Loucy (cell line): ENCODE measurements around the gene MYH15.

Source experiments
- H2AFZ ChIP-seq: fragments of 200-600 bp; sonication (generic); 2 replicates; pipeline ENCODE4 v1.6.0; 2016; ENCODE audit warnings: antibody characterized with exemption, mild to moderate bottlenecking, low read length, moderate library complexity
- H3F3A ChIP-seq: fragments of 200-600 bp; 2 replicates; pipeline ENCODE4 v1.6.0; 2016; ENCODE audit warnings: antibody characterized with exemption, low read depth, mild to moderate bottlenecking
- H3K27me3 ChIP-seq: fragments of 200-600 bp; sonication (generic); 2 replicates; pipeline ENCODE4 v1.6.1; 2014; ENCODE audit warnings: low read length, mild to moderate bottlenecking; ENCODE audit not compliant: insufficient read depth, poor library complexity, severe bottlenecking
- H3K36me3 ChIP-seq: fragments of 200-600 bp; sonication (generic); 2 replicates; pipeline ENCODE4 v1.6.1; 2016; ENCODE audit warnings: low read length; ENCODE audit not compliant: insufficient read depth
- H3K4me1 ChIP-seq: fragments of 200-600 bp; sonication (generic); 2 replicates; pipeline ENCODE4 v1.5.1; 2014; ENCODE audit warnings: low read length, mild to moderate bottlenecking; ENCODE audit not compliant: insufficient read depth, poor library complexity, severe bottlenecking
- H3K4me2 ChIP-seq: fragments of 200-600 bp; sonication (generic); 2 replicates; pipeline ENCODE4 v1.6.0; 2014; ENCODE audit warnings: antibody characterized with exemption, low read length, low read depth, mild to moderate bottlenecking; ENCODE audit not compliant: poor library complexity, severe bottlenecking
- H3K4me3 ChIP-seq: fragments of 200-600 bp; sonication (generic); 2 replicates; pipeline ENCODE4 v1.5.1; 2014; ENCODE audit warnings: low read length, mild to moderate bottlenecking, mixed read lengths; ENCODE audit not compliant: poor library complexity, severe bottlenecking
- H3K79me2 ChIP-seq: fragments of 200-600 bp; sonication (generic); 2 replicates; pipeline ENCODE4 v1.6.1; 2014; ENCODE audit warnings: low read length; ENCODE audit not compliant: insufficient read depth
- H3K9ac ChIP-seq: fragments of 200-600 bp; sonication (generic); 2 replicates; pipeline ENCODE4 v1.6.0; 2014; ENCODE audit warnings: mild to moderate bottlenecking, low read depth, low read length, moderate library complexity; ENCODE audit not compliant: poor library complexity, severe bottlenecking
- H3K9me2 ChIP-seq: fragments of 200-600 bp; sonication (generic); replicated peaks from 2 replicates; pipeline ENCODE4 v1.6.1; 2016; ENCODE audit warnings: low read depth, low read length, mixed read lengths
- H3K9me3 ChIP-seq: fragments of 200-600 bp; sonication (generic); 2 replicates; pipeline ENCODE4 v1.6.1; 2014; ENCODE audit warnings: mild to moderate bottlenecking, antibody characterized with exemption, low read length, low read depth; ENCODE audit not compliant: insufficient read depth
- H4K20me1 ChIP-seq: fragments of 200-600 bp; sonication (generic); 2 replicates; pipeline ENCODE4 v1.6.0; 2014; ENCODE audit warnings: antibody characterized with exemption, low read length, mild to moderate bottlenecking; ENCODE audit not compliant: insufficient read depth, poor library complexity, severe bottlenecking
- EZH2phosphoT487 ChIP-seq: fragments of 200-600 bp; IDR thresholded peaks from 2 replicates; pipeline ENCODE4 v1.6.1; 2018; ENCODE audit warnings: antibody characterized with exemption, mild to moderate bottlenecking, moderate library complexity, borderline replicate concordance
- TF ChIP-seq, protein P1 (sequence below): fragments of 200-600 bp; sonication (generic); conservative IDR thresholded peaks from 2 replicates; pipeline ENCODE4 v1.5.1; 2014; ENCODE audit warnings: mild to moderate bottlenecking, antibody characterized with exemption, low read length

MYH15 gene

GRCh38 chr3:108513961-108514360 lies 3.6 kb upstream of the MYH15 start:
- no peak overlapping the region for H3K9ac ChIP-seq
- H4K20me1 ChIP-seq = no peaks in the 10 kb centered on the region
- no peaks in the 10 kb centered on the region for H3F3A ChIP-seq
- H2AFZ ChIP-seq = no peak overlapping the region
- H3K27me3 ChIP-seq = no peaks in the 10 kb centered on the region
- no peak for TF ChIP-seq EZH2phosphoT487
- TF ChIP-seq, protein P1, sequence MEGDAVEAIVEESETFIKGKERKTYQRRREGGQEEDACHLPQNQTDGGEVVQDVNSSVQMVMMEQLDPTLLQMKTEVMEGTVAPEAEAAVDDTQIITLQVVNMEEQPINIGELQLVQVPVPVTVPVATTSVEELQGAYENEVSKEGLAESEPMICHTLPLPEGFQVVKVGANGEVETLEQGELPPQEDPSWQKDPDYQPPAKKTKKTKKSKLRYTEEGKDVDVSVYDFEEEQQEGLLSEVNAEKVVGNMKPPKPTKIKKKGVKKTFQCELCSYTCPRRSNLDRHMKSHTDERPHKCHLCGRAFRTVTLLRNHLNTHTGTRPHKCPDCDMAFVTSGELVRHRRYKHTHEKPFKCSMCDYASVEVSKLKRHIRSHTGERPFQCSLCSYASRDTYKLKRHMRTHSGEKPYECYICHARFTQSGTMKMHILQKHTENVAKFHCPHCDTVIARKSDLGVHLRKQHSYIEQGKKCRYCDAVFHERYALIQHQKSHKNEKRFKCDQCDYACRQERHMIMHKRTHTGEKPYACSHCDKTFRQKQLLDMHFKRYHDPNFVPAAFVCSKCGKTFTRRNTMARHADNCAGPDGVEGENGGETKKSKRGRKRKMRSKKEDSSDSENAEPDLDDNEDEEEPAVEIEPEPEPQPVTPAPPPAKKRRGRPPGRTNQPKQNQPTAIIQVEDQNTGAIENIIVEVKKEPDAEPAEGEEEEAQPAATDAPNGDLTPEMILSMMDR = no peak
- no peak overlapping the region for H3K4me2 ChIP-seq
- H3K9me3 ChIP-seq = no peaks in the 10 kb centered on the region
- no peaks in the 10 kb centered on the region for H3K9me2 ChIP-seq
- H3K36me3 ChIP-seq = no peaks in the 10 kb centered on the region
- H3K4me1 ChIP-seq = no peaks in the 10 kb centered on the region
- no peaks in the 10 kb centered on the region for H3K79me2 ChIP-seq
- H3K4me3 ChIP-seq = no peak overlapping the region

DNA sequence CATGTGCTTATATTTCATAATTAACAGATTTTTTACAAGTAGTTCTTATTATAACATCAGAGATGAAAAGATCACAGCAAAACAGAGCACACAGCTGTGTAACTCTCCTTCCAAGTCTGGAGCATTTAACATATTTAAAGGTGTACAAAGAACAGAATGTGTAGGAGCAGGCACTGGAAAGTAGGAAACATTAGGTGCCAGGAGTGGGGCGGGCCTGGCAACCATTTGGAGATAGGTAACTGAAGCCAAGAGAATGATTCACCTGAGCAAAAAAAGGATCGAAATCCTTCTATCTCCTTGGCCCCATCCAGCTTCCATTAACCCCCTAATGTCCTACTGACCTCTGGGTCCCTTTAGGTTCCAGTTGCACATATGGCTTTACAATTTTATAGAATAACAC lies 2.3 kb upstream of the MYH15 start:
- H3K36me3 ChIP-seq = no peaks in the 10 kb centered on the region
- no peak overlapping the region for H3K4me3 ChIP-seq
- no peak overlapping the region for H2AFZ ChIP-seq
- H3K27me3 ChIP-seq = no peaks in the 10 kb centered on the region
- no peak overlapping the region for H3K9ac ChIP-seq
- no peak overlapping the region for H3K4me2 ChIP-seq
- no peaks in the 10 kb centered on the region for H3K9me3 ChIP-seq
- TF ChIP-seq, protein P1 = no peak
- TF ChIP-seq EZH2phosphoT487 = no peak
- H3K4me1 ChIP-seq = no peaks in the 10 kb centered on the region
- H3K79me2 ChIP-seq = no peaks in the 10 kb centered on the region
- H3F3A ChIP-seq = no peaks in the 10 kb centered on the region
- H4K20me1 ChIP-seq = no peaks in the 10 kb centered on the region
- no peaks in the 10 kb centered on the region for H3K9me2 ChIP-seq

GRCh38 chr3:108511490-108511889 lies 1.1 kb upstream of the MYH15 start:
- Histone ChIP-seq H3K4me2 (no peak overlapping the region), H3K36me3 (no peaks in the 10 kb centered on the region), H3K9me3 (no peaks in the 10 kb centered on the region), H3K79me2 (no peaks in the 10 kb centered on the region), H3K27me3 (no peaks in the 10 kb centered on the region), H2AFZ (no peak overlapping the region), H4K20me1 (no peaks in the 10 kb centered on the region), H3K4me1 (no peaks in the 10 kb centered on the region), H3K9me2 (no peaks in the 10 kb centered on the region), H3K4me3 (no peak overlapping the region), H3F3A (no peaks in the 10 kb centered on the region), H3K9ac (no peak overlapping the region)
- TF ChIP-seq EZH2phosphoT487 = no peak
- TF ChIP-seq, protein P1 = no peak
